WTC11 (cell line): ENCODE results near the gene TMEM94.

ENCODE experiments used
- ARID4B ChIP-seq: sonication (generic); formaldehyde crosslinking; IDR thresholded peaks from 2 replicates; pipeline ENCODE4 v1.8.0; 2023; ENCODE audit warnings: missing genetic modification reagents, mild to moderate bottlenecking, borderline replicate concordance
- CTCF ChIP-seq: fragments of 200-600 bp; IDR thresholded peaks from 2 replicates; pipeline ENCODE4 v1.8.0; 2022; ENCODE audit warnings: antibody characterized with exemption
- E2F4 ChIP-seq: sonication (generic); formaldehyde crosslinking; IDR thresholded peaks from 2 replicates; pipeline ENCODE4 v1.8.1; 2022; ENCODE audit warnings: low read depth, mild to moderate bottlenecking, moderate library complexity, missing genetic modification reagents, borderline replicate concordance
- ESRRA ChIP-seq: sonication (generic); formaldehyde crosslinking; IDR thresholded peaks from 2 replicates; pipeline ENCODE4 v1.8.1; 2022; ENCODE audit warnings: mild to moderate bottlenecking, missing genetic modification reagents, borderline replicate concordance
- HMGA2 ChIP-seq: fragments of 250-450 bp; sonication (Bioruptor Pico); IDR thresholded peaks from 2 replicates; pipeline ENCODE4 v1.4.0; 2021; ENCODE audit warnings: mild to moderate bottlenecking, moderate library complexity
- KAT7 ChIP-seq: sonication (generic); formaldehyde crosslinking; IDR thresholded peaks from 2 replicates; pipeline ENCODE4 v1.8.1; 2023; ENCODE audit warnings: missing genetic modification reagents, mild to moderate bottlenecking, borderline replicate concordance
- TF ChIP-seq, protein P1 (sequence below): sonication (generic); formaldehyde crosslinking; IDR thresholded peaks from 2 replicates; pipeline ENCODE4 v1.8.0; 2023; ENCODE audit warnings: mild to moderate bottlenecking, missing genetic modification reagents

DNA sequence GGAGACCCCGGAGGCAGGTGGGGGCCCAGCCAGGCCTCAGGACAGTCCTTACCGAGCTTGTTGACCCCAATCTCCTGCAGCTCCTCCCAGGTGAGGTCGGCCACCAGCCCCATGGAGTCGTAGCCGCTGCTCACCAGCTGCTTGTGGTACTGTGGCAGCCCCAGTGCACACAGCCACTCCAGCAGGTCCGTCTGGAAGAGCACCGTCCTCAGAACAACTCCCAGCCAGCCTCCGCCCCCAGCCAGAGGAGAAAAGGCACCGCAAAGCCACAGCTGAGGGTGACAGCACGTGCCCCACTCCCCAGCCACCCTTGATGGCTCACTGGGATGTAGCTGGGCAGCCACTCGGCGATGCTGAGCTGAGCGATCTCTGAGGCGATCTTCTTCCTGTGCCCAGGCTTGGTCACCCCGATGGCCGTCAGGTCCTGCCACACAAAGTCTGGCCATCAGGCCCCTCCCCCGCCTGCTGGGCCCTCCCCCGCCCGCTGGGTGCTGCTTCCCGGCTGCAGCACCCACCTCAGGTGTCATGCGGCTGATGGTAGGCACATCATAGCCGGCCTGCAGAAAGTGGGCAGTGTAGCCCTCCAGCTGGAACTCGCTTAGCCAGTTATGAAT is 47.0 kb downstream of the TMEM94 start:
- TF ChIP-seq E2F4 (CRISPR knock-in tag) (no peak), KAT7 (CRISPR knock-in tag) (no peak), CTCF (no peak), ARID4B (CRISPR knock-in tag) (no peak), HMGA2 (no peak), ESRRA (CRISPR knock-in tag) (no peak)
- TF ChIP-seq, protein P1, sequence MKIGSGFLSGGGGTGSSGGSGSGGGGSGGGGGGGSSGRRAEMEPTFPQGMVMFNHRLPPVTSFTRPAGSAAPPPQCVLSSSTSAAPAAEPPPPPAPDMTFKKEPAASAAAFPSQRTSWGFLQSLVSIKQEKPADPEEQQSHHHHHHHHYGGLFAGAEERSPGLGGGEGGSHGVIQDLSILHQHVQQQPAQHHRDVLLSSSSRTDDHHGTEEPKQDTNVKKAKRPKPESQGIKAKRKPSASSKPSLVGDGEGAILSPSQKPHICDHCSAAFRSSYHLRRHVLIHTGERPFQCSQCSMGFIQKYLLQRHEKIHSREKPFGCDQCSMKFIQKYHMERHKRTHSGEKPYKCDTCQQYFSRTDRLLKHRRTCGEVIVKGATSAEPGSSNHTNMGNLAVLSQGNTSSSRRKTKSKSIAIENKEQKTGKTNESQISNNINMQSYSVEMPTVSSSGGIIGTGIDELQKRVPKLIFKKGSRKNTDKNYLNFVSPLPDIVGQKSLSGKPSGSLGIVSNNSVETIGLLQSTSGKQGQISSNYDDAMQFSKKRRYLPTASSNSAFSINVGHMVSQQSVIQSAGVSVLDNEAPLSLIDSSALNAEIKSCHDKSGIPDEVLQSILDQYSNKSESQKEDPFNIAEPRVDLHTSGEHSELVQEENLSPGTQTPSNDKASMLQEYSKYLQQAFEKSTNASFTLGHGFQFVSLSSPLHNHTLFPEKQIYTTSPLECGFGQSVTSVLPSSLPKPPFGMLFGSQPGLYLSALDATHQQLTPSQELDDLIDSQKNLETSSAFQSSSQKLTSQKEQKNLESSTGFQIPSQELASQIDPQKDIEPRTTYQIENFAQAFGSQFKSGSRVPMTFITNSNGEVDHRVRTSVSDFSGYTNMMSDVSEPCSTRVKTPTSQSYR (CRISPR knock-in tag), result no peak
